HTERT RPE-1 (cell line): ENCODE measurements around the gene ZFP1.
"Not testable (repeated sequence)": the region's sequence is repeated elsewhere in the genome, so short reads cannot be mapped to it uniquely, and the experiment has no call there.

Experiments
- in situ Hi-C: fragments of 300-500 bp; cut with MboI; formaldehyde crosslinking; loops from 4 replicates; pipeline ENCODE4 v1.14.3; 2020; ENCODE audit warnings: low sequenced_read_pairs

Gene ZFP1

DNA sequence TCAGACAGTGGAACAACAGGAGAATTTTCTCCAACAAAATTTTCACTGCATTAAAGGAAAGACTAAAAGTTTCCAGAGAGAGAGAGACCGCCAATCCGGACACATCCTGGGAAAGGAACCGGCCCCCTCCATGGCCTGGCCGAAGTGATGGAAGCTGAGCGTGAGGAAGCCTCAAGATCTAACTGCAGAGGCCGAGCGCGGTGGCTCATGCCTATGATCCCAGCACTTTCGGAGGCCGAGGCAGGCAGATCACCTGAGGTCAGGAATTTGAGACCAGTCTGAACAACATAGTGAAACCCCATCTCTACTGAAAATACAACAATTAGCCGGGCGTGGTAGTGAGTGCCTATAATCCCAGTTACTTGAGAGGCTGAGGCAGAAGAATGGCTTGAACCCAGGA lies 54.8 kb downstream of the ZFP1 start:
- in situ Hi-C loops = no loop called here

DNA sequence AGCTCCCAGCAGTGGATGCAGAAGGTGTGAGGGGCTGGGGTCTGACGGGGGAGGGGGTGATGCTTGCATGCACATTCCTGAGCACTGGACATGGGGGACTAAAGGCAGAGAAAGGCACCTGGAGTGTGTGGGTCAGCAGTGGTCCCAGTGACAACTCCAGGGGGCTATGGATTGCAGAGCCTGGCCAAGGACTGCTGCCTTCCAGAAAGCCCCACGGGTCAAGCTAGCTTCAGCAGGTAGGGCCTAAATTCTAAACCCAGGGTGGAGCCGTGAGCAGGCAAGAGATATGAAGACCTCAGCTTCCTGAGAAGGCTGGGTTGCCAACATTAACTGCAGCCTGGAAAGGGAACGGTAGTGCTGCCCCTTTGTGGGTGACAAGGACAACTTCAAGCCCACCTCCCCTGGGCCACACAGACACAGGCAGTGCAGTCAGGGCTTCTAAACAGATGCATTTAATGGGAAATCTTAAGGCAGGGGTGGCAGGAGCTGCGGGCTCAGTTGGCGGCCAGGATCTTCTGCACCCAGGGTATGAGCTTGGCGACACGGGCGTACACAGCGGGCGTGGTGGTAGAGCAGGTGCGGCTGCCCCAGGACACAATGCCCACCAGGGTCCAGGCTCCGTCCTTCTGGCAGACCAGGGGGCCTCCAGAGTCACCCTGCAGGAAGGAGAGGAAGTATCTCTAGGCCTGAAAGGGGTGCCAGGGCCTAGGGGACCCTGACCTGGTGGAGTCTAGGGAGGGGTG lies 55.5 kb downstream of the ZFP1 start:
- in situ Hi-C loops = no loop called here

DNA sequence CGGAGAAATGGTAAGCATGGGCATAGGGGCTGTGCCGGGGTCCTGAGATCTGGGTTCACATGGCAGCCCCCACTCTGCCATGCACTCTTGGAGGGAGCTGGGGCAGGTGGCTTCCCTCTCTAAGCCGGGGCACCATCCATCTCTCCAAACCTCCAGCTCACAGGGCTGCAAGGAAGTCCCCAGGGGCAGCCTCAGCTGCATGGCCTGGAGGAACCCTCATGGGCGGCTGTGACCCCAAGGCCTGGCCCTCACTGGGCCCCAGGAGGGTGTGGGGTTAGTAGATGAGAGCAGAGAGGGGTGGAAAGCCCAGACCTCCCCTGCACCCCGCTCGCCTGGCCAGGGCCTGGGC lies 56.1 kb downstream of the ZFP1 start:
- in situ Hi-C loops = no loop called here

DNA sequence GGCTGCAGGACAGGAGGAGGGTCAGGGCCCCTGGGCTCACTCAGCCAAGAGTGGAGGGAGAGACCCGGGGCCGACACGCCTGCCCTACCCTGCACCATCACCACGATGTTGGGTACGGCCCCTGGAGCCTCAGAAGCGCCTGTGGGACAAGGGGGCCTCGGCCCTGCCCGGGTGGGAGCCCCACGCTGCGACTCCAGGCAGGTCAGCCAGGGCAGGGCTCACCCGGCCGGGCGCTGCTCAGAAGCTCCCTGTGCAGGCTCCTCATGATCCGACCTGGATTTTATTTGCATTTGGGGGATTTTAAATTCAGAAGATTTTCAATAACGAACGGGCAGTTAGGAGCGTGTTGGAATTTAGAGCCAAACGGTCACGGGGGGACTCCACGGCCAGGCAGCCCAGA lies 56.6 kb downstream of the ZFP1 start:
- in situ Hi-C loops = not testable (repeated sequence)

DNA sequence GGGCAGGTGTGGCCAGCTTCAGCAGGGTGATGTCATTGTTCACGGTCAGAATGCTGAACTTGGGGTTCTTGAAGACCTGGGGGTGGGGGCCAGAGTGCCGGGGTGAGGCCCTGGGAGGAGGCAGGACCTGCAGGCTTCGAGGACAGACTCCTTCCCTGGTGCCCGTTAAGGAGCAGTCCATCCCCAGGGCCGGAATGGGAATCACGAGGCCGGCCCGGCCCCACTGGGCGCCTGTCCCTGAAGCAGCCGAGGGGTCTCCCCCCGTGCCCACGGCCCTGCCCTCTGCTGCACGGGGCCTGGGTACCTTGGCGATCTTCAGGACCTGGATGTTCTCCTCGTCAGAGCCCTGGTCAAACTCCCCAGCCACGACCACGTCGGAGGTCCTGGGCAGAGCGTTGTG lies 57.1 kb downstream of the ZFP1 start:
- in situ Hi-C loops = not testable (repeated sequence)

DNA sequence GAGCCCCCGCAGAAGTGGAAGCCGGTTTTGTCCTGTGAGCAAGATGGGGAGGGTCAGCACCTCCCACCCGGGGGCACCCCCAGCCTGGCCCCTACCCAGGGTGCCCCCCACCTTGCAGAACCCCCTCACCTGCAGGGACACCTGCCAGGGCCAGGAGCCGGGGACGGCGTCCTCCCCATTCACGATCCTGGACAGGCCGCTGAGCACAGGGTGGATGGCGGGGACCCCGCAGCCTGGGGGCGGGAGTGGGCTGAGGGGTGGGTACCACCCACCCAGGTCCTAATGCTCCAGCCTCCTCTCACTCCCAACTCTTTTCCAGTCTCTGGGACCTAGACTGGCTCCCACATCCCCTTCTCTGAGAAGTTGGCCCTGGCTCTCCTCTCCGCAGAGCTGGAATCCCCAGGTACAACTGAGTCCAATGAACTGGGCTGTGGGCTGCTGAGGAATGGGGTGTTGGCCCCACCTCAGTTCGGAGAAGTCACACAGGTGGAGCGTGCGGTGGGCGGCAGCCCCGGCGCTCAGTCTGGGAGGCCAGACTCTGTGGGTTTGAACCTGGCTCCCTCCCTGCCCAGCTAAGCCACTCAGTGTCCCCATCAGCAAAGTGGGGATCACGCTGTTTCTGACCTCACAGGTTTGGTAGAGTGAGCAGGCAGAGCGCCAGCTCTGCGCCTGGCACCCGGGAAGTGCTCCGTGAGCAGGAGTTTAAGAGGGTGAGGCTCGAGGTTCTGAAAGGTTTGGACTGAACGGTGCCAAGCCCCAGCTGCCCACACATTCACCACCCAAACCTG lies 57.8 kb downstream of the ZFP1 start:
- in situ Hi-C loops = not testable (repeated sequence)

- in situ Hi-C loops = no loop called here
Observed at GRCh38 chr16:75206749-75207451, 58.6 kb downstream of the ZFP1 start, which contains the start of gene CTRB2. CTRB2 (minus strand) TSS chr16:75207161; CDS start chr16:75207141, 20 bp downstream.

DNA sequence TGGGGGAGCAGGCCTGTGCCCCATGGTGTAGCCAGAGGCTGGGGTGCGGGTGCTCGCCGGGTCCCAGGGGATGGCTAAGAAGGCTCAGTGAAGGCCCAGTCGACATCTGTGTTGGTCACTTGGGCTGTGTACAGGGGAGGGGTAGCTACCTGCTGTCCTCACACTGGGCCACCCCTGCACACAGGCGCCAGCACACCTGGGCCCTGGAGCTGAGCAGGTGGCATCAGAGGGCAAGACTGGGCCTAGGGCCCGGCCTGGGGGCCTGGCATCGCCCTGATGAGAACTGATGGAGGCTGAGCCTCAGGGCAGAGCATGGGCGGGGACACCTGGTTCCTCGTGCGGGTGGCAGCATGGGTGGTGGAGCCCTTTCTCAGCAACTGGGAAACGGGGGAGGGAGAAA lies 59.5 kb downstream of the ZFP1 start:
- in situ Hi-C loops = no loop called here

- in situ Hi-C loops = no loop called here
Observed at GRCh38 chr16:75208242-75208825, 60.0 kb downstream of the ZFP1 start.

DNA sequence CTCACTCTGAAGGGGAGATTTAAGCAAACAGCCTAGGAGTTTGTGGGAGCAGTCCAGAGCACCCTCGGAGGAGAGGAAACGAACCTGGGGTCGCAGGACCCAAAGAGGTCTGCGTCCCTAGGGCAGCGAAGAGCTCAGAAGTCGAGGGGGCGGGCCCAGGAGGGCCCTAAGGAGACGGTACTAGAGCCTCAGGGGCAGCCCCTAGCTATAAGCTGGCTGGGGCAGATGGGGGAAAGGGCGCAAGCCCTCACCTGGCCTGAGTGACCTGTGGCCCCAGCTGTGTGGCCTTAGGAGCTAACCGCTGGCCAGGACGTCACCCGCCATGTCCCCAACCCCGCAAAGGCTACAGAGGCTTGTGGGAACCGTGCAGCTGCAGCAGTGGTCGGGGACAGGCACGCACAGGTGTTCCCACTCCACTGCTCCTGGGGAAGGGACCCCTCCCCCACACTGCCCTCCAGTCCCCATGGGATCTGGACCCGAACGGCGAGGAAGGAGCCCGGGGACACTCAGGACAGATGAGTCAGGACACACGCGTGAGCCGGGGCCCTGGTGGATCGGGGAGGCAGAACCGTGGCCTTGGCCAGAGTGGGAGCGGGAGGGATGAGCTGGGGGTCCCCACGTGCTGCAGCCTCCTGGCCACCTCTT lies 60.7 kb downstream of the ZFP1 start:
- in situ Hi-C loops = no loop called here

- in situ Hi-C loops = not testable (repeated sequence)
Observed at GRCh38 chr16:75209514-75209913, 61.2 kb downstream of the ZFP1 start.

GRCh38 chr16:75209944-75210343 lies 61.6 kb downstream of the ZFP1 start:
- in situ Hi-C loops = no loop called here

GRCh38 chr16:75211286-75211685 lies 63.0 kb downstream of the ZFP1 start:
- in situ Hi-C loops = not testable (repeated sequence)

- in situ Hi-C loops = no loop called here
Observed at GRCh38 chr16:75216127-75216526, 67.8 kb downstream of the ZFP1 start.

- in situ Hi-C loops = no loop called here
Observed at GRCh38 chr16:75216576-75216975, 68.3 kb downstream of the ZFP1 start.

- in situ Hi-C loops = no loop called here
Observed at GRCh38 chr16:75217389-75217851, 69.1 kb downstream of the ZFP1 start.

- in situ Hi-C loops = no loop called here
Observed at GRCh38 chr16:75218256-75219076, 70.1 kb downstream of the ZFP1 start, which contains the start of gene CTRB1. CTRB1 (plus strand) TSS chr16:75218988; CDS start chr16:75219008, 20 bp downstream.

DNA sequence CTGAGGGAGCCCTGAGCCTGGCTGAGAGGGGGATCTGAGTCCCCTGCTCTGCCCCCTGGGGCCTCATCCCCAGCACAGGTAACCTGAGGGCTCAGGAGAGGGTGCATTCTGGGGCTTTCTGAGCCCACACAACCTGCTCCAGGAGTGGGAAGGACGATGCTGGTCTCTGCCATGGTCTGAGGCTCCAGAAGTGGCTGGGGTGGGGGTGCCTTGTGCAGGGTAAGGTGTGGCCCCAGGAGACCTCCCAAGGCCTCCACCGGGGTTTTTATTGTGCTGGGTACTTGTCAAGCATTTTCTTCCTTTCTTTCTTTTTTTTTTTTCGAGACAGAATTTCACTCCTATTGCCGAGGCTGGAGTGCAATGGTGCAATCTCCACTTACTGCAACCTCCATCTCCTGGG lies 70.8 kb downstream of the ZFP1 start:
- in situ Hi-C loops = no loop called here

DNA sequence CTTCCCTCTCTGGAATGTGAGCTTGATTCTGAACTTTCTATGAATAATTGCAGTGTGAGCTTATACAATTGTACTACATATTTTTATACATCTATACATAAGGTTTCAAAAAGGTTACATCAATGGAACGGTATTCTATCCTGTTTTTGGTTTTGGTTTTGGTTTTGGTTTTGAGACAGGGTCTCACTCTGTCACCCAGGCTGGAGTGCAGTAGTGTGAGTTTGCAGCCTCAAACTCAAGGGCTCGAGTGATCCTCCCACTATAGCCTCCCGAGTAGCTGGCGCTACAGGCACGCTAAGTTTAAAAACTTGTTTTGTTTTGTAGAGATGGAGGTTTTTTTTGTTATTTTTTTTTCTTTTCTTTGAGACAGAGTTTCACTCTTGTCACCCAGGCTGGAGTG lies 71.5 kb downstream of the ZFP1 start:
- in situ Hi-C loops = no loop called here
